GM13976 (cell line): ENCODE measurements around the gene OR2AG2.

Experiments
- DNase-seq: peaks from one replicate; pipeline ENCODE4 v3.0.0; 2012; ENCODE audit warnings: low spot score
- in situ Hi-C: fragments of 300-500 bp; cut with MboI; formaldehyde crosslinking; loops from one replicate; pipeline ENCODE4 v1.12.0; 2022; ENCODE audit warnings: low sequenced_read_pairs, mixed read lengths, inconsistent platforms; ENCODE audit not compliant: unreplicated experiment
- TF ChIP-seq, protein P1 (sequence below): IDR thresholded peaks from 2 replicates; pipeline ENCODE4 v1.5.1; 2012; ENCODE audit warnings: borderline replicate concordance, mild to moderate bottlenecking; ENCODE audit not compliant: insufficient read depth; ENCODE audit errors: extremely low read depth, missing control alignments, control extremely low read depth

Gene OR2AG2

GRCh38 chr11:6719576-6719975, 52.2 kb downstream of the OR2AG2 start:
- no peak for DNase-seq

GRCh38 chr11:6717426-6717825, 54.4 kb downstream of the OR2AG2 start:
- in situ Hi-C loops = no loop called here
- TF ChIP-seq, protein P1, sequence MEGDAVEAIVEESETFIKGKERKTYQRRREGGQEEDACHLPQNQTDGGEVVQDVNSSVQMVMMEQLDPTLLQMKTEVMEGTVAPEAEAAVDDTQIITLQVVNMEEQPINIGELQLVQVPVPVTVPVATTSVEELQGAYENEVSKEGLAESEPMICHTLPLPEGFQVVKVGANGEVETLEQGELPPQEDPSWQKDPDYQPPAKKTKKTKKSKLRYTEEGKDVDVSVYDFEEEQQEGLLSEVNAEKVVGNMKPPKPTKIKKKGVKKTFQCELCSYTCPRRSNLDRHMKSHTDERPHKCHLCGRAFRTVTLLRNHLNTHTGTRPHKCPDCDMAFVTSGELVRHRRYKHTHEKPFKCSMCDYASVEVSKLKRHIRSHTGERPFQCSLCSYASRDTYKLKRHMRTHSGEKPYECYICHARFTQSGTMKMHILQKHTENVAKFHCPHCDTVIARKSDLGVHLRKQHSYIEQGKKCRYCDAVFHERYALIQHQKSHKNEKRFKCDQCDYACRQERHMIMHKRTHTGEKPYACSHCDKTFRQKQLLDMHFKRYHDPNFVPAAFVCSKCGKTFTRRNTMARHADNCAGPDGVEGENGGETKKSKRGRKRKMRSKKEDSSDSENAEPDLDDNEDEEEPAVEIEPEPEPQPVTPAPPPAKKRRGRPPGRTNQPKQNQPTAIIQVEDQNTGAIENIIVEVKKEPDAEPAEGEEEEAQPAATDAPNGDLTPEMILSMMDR = no peak
- no peak for DNase-seq

More at GRCh38 chr11:6719576-6719975, 52.2 kb downstream of the OR2AG2 start:
- TF ChIP-seq, protein P1 = no peak
- in situ Hi-C loops = no loop called here
